K562 (cell line): ENCODE data around the gene EXOC3. TPM values are rescaled to one million over a fixed set of nuclear protein-coding genes. Genes with fewer than 3 reads are reported as not detected.

Experiments
- ATAC-seq: fragments of 200-7000 bp; cut with Tn5 transposase; 3 replicates; pipeline ENCODE4 v1.9.1; 2020; ENCODE audit warnings: moderate library complexity
- BruUV-seq: library from RNA; stranded (reverse); fragments of 400-500 nt; replicated peaks from 2 replicates; lab custom pipeline; 2021; lab: Mats Ljungman, UMichigan
- CTCF ChIA-PET: fragments of 300-600 bp; formaldehyde crosslinking; extraction: SDS; loops from one replicate; lab custom pipeline; 2021; ENCODE audit warnings: low intra/inter-chr PET ratio; lab: Yijun Ruan, JAX
- POLR2A ChIA-PET: fragments of 300-600, 350-650 bp; sonication (Branson Sonifier 250); formaldehyde crosslinking; extraction: SDS; loops from one replicate; lab custom pipeline; 2021; ENCODE audit warnings: antibody characterized with exemption, inconsistent platforms; lab: Yijun Ruan, JAX
- DNase-seq, 4 experiments: peaks; one replicate each; pipeline versions ENCODE4 v3.0.0 to v3.0.0-alpha.2; 2011 to 2018; ENCODE audit warnings: low spot score in 3 of 4, mixed read lengths in 3 of 4; ENCODE audit errors: extremely low read depth in 1 of 4
- FAIRE-seq: peaks from 2 replicates; lab custom pipeline; 2011; peaks lifted over from hg19 to GRCh38; lab: Jason Lieb, UNC
- H2AFZ ChIP-seq: 2 replicates; pipeline ENCODE4 v1.6.0; 2011; ENCODE audit warnings: low read depth, low read length, control low read depth, inconsistent platforms
- H3K27ac ChIP-seq: fragments of 200-600 bp; 3 replicates; pipeline ENCODE4 v1.8.0; 2011; ENCODE audit warnings: low read depth, mild to moderate bottlenecking, control low read depth, inconsistent platforms, low read length, moderate library complexity, mixed read lengths; ENCODE audit errors: extremely low read depth
- H3K27me3 ChIP-seq, 2 experiments: fragments of 300-600 bp in 1 of 2; 2 replicates in 1 of 2; 3 replicates in 1 of 2; pipeline versions ENCODE4 v1.6.0 to v1.8.0; 2011; ENCODE audit warnings: inconsistent platforms in 2 of 2, low read length in 2 of 2, mild to moderate bottlenecking in 1 of 2, mixed read lengths in 1 of 2, moderate library complexity in 1 of 2; ENCODE audit not compliant: control insufficient read depth in 2 of 2, insufficient read depth in 2 of 2
- H3K36me3 ChIP-seq: fragments of 300-600 bp; 3 replicates; pipeline ENCODE4 v1.8.0; 2011; ENCODE audit warnings: mild to moderate bottlenecking, low read length, inconsistent platforms; ENCODE audit not compliant: control insufficient read depth, insufficient read depth
- H3K4me1 ChIP-seq, 2 experiments: fragments of 200-600 bp in 1 of 2; replicated peaks in 1 of 2; 2 replicates in 1 of 2; 3 replicates in 1 of 2; pipeline versions ENCODE4 v1.5.1 to v1.8.0; 2011; ENCODE audit warnings: inconsistent platforms in 2 of 2, low read length in 2 of 2, mild to moderate bottlenecking in 1 of 2, mixed read lengths in 1 of 2, moderate library complexity in 1 of 2; ENCODE audit not compliant: control insufficient read depth in 2 of 2, insufficient read depth in 2 of 2
- H3K4me2 ChIP-seq: 2 replicates; pipeline ENCODE4 v1.6.1; 2011; ENCODE audit warnings: low read length, control low read depth, inconsistent platforms, mixed read lengths; ENCODE audit not compliant: insufficient read depth
- H3K4me3 ChIP-seq: fragments of 200-600 bp; sonication (generic), shearing (Covaris generic); 2 replicates; pipeline ENCODE4 v1.5.1; 2016; ENCODE audit warnings: control low read depth, inconsistent platforms
- H3K79me2 ChIP-seq: fragments of 200-600 bp; 3 replicates; pipeline ENCODE4 v1.8.0; 2011; ENCODE audit warnings: low read length, inconsistent platforms; ENCODE audit not compliant: control insufficient read depth, insufficient read depth
- H3K9ac ChIP-seq, 2 experiments: 2 replicates each; pipeline versions ENCODE4 v1.6.0 to v1.6.1; 2011; ENCODE audit warnings: low read depth in 2 of 2, low read length in 2 of 2, control low read depth in 1 of 2, inconsistent platforms in 1 of 2, mild to moderate bottlenecking in 1 of 2, mixed read lengths in 1 of 2; ENCODE audit not compliant: insufficient read depth in 1 of 2
- H3K9me1 ChIP-seq: one replicate; pipeline ENCODE4 v1.6.0; 2011; ENCODE audit warnings: inconsistent platforms, mild to moderate bottlenecking, low read length, moderate library complexity; ENCODE audit not compliant: control insufficient read depth, insufficient read depth
- H3K9me3 ChIP-seq: replicated peaks from 2 replicates; pipeline ENCODE4 v1.5.1; 2011; ENCODE audit warnings: low read depth, low read length, inconsistent platforms; ENCODE audit not compliant: control insufficient read depth, insufficient read depth
- H4K20me1 ChIP-seq: replicated peaks from 2 replicates; pipeline ENCODE4 v1.6.1; 2011; ENCODE audit warnings: low read length, inconsistent platforms, mixed read lengths; ENCODE audit not compliant: control insufficient read depth, insufficient read depth
- CHD2 ChIP-seq: IDR thresholded peaks from 2 replicates; pipeline ENCODE4 v1.6.1; 2011; ENCODE audit warnings: low read depth, low read length
- MCM5 ChIP-seq: fragments of 450-650 bp; IDR thresholded peaks from 2 replicates; pipeline ENCODE4 v1.6.1; 2016; ENCODE audit warnings: low read depth
- MEF2D ChIP-seq: conservative IDR thresholded peaks from 2 replicates; pipeline ENCODE4 v1.6.1; 2016; ENCODE audit warnings: low read depth, missing genetic modification characterization, missing compliant biosample characterization
- ZBTB8A ChIP-seq: fragments of 450-650 bp; IDR thresholded peaks from 2 replicates; pipeline ENCODE4 v1.6.1; 2018; ENCODE audit warnings: mild to moderate bottlenecking, moderate library complexity; ENCODE audit not compliant: partially characterized antibody
- ZNF217 ChIP-seq: sonication (generic); formaldehyde crosslinking; IDR thresholded peaks from 2 replicates; pipeline ENCODE4 v1.8.0; 2022; ENCODE audit warnings: mild to moderate bottlenecking, missing genetic modification reagents
- WGBS: fragments of 100-300 bp; shearing (Covaris generic); methylation state at CpG from one replicate; pipeline ENCODE4 v1.1.6; 2016; ENCODE audit warnings: low coverage, mixed read lengths; ENCODE audit not compliant: insufficient coverage; ENCODE audit errors: missing lambda C conversion rate; 5-methylcytosine and 5-hydroxymethylcytosine counted together
- in situ Hi-C: fragments of 300-500 bp; cut with MboI; formaldehyde crosslinking; loops from 4 replicates; pipeline ENCODE4 v1.15.0; 2018; ENCODE audit warnings: inconsistent platforms, mixed read lengths
- intact Hi-C: fragments of 100-400 bp; cut with micrococcal nuclease; formaldehyde crosslinking; loops from 2 replicates; pipeline ENCODE4 v1.14.2; 2022
- polyA plus RNA-seq, 8 experiments: library from polyadenylated mRNA; depleted of rRNA in 4 of 8; stranded (reverse) in 5 of 8; unstranded in 3 of 8; fragments of >200 nt; fragmentation: Nextera tagmentation in 2 of 8; fragmentation: Illumina TruSeq in 1 of 8; extraction: Ambion mirVana in 2 of 8; extraction: Trizol in 1 of 8; gene quantifications; 2 replicates each; pipeline versions ENCODE4 v1.2.1 to v1.2.3, GENCODE V29; 2011 to 2014; ENCODE audit warnings: inconsistent platforms in 1 of 8, missing spikeins in 1 of 8
- total RNA-seq, 7 experiments: library from RNA; depleted of rRNA in 6 of 7; stranded (reverse); fragments of >200 nt in 6 of 7; fragmentation: Illumina TruSeq in 2 of 7; extraction: Trizol in 2 of 7; gene quantifications; 2 replicates each; pipeline versions ENCODE4 v1.2.1 to v1.2.3, GENCODE V29; 2011 to 2021; ENCODE audit warnings: low replicate concordance in 1 of 7
- TF ChIP-seq, protein P1 (sequence below): sonication (generic); formaldehyde crosslinking; IDR thresholded peaks from 2 replicates; pipeline ENCODE4 v1.9.0; 2022; ENCODE audit warnings: mild to moderate bottlenecking, missing genetic modification reagents
- TF ChIP-seq, protein P2 (sequence below), 2 experiments: IDR thresholded peaks; 2 replicates each; pipeline ENCODE4 v1.6.1; 2011; ENCODE audit warnings: borderline replicate concordance in 1 of 2, control low read depth in 1 of 2, low read depth in 1 of 2, low read length in 1 of 2, mild to moderate bottlenecking in 1 of 2, mixed read lengths in 1 of 2, moderate library complexity in 1 of 2; ENCODE audit not compliant: insufficient read depth in 1 of 2, insufficient read length in 1 of 2, poor library complexity in 1 of 2, severe bottlenecking in 1 of 2; ENCODE audit errors: extremely low read depth in 1 of 2

EXOC3 gene
- total and polyA plus RNA-seq, 9 of the 15 experiments (the other 6 are each of a cell fraction or from before 2014, with no cell fraction given), result 1.4 to 41.9 (median 22.4) TPM

DNA sequence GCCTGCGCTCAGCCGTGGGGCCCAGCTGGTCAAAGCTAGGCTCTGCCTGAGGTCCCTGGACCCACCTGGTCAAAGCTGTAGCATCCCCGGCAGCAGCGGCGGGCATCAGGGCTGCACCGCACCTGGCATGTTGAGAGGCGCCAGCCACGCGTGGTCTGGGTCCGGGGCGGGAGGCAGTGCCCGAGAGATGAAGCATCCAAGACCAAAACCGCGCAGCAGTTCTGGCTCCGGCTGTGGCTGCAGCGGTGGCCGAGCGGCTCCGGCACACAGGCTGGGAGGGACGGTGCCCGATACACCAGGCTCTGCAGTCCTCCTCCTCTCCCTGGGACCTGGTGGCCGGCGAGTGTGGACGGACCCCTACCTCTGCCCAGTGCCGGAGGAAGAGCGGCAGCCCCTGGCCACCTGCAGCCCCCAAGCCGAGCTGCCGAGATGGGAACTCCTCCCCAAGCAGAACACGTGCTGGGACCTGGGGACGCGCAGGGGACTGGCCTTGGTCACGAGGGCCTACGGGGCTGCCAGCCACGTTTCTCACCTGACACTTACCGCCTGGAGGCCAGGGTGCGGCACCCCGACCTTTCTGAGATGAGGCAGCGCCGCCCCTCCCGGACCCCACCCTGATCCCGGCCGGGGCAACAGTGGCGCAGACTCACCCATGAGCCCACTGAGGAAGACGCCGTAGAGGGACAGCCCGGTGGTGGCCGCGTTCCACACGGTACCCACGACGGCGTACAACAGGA is 48.3 kb downstream of the EXOC3 start:
- peaks cover 41 to 63% of the 10 kb centered on the region in 2 experiments; a peak in 4 of 5 replicates for H3K27me3 ChIP-seq
- H3K36me3 ChIP-seq, result no peaks in the 10 kb centered on the region
- no peak overlapping the region for H3K27ac ChIP-seq
- H3K9me3 ChIP-seq, result no peaks in the 10 kb centered on the region
- TF ChIP-seq, protein P1, sequence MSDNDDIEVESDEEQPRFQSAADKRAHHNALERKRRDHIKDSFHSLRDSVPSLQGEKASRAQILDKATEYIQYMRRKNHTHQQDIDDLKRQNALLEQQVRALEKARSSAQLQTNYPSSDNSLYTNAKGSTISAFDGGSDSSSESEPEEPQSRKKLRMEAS, result no peak
- TF ChIP-seq, protein P2, sequence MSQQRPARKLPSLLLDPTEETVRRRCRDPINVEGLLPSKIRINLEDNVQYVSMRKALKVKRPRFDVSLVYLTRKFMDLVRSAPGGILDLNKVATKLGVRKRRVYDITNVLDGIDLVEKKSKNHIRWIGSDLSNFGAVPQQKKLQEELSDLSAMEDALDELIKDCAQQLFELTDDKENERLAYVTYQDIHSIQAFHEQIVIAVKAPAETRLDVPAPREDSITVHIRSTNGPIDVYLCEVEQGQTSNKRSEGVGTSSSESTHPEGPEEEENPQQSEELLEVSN (IDR thresholded peaks at IDR 0.05; ENCODE audit: borderline replicate concordance in 1 of 2, extremely low read depth in 1 of 2, insufficient read depth in 1 of 2, insufficient read length in 1 of 2, low read depth in 1 of 2, low read length in 1 of 2, poor library complexity in 1 of 2, severe bottlenecking in 1 of 2), result peak in 1 of 2 experiments; percentile 22
- no peak for TF ChIP-seq MCM5
- TF ChIP-seq CHD2, result no peak
- no peak for TF ChIP-seq MEF2D
- TF ChIP-seq ZNF217 (CRISPR knock-in tag), result no peak
- no peak for TF ChIP-seq ZBTB8A
- H3K4me2 ChIP-seq, result no peak overlapping the region
- H4K20me1 ChIP-seq, result peaks cover 9% of the 10 kb centered on the region; the same call in 1 of the 2 replicates
- H3K79me2 ChIP-seq, result no peaks in the 10 kb centered on the region
- no peaks in the 10 kb centered on the region for H3K9me1 ChIP-seq
- FAIRE-seq (no peak), ATAC-seq (no peak), DNase-seq (no peak)
- in situ Hi-C loops (no loop called here), intact Hi-C loops (no loop called here)
- H3K4me3 ChIP-seq, result no peak overlapping the region
- no TSS peak for BruUV-seq
- H2AFZ ChIP-seq, result no peak overlapping the region
- peak overlapping the region in 1 of 2 experiments; percentile 45; a peak in 2 of 4 replicates for H3K9ac ChIP-seq
- ChIA-PET POLR2A (no interaction called here), CTCF (no interaction called here)
- peaks cover 0 to 67% of the 10 kb centered on the region in 2 experiments; a peak in 2 of 5 replicates for H3K4me1 ChIP-seq
- 32% methylated on average over 41 of the region's 52 CpGs for WGBS
